GM12878 (cell line): ENCODE measurements around the gene MCF2L2. TPM values are rescaled to one million over a fixed set of nuclear protein-coding genes. Genes with fewer than 3 reads are reported as not detected.

Source experiments
- ATAC-seq: fragments of 200-7000 bp; cut with Tn5 transposase; 3 replicates; pipeline ENCODE4 v1.9.1; 2020; ENCODE audit warnings: mild to moderate bottlenecking, moderate library complexity
- BruUV-seq: library from RNA; stranded (reverse); fragments of 400-500 nt; replicated peaks from 2 replicates; lab custom pipeline; 2021; lab: Mats Ljungman, UMichigan
- CTCF ChIA-PET: fragments of 300-600 bp; sonication (Branson Sonifier 250); formaldehyde crosslinking; extraction: SDS; loops from one replicate; lab custom pipeline; 2021; ENCODE audit warnings: inconsistent platforms; lab: Yijun Ruan, JAX
- POLR2A ChIA-PET: fragments of 350-600 bp; formaldehyde crosslinking; extraction: SDS; loops from one replicate; lab custom pipeline; 2021; ENCODE audit warnings: inconsistent platforms; lab: Charles Lee
- RAD21 ChIA-PET: fragments of 300-600 bp; sonication (Branson Sonifier 250); formaldehyde crosslinking; loops from one replicate; lab custom pipeline; 2023; ENCODE audit warnings: antibody characterized with exemption; ENCODE audit not compliant: unreplicated experiment; lab: Charles Lee
- SMC1A ChIA-PET: fragments of 300-600 bp; sonication (Branson Sonifier 250); formaldehyde crosslinking; loops from one replicate; lab custom pipeline; 2023; ENCODE audit not compliant: unreplicated experiment, uncharacterized antibody; lab: Charles Lee
- DNase-seq: peaks from one replicate; pipeline ENCODE4 v3.0.0-alpha.2; 2011; ENCODE audit warnings: low read depth, low spot score
- FAIRE-seq: peaks from 3 replicates; lab custom pipeline; 2011; peaks lifted over from hg19 to GRCh38; lab: Jason Lieb, UNC
- H2AFZ ChIP-seq: 2 replicates; pipeline ENCODE4 v1.6.0; 2011; ENCODE audit warnings: low read depth, low read length, control low read depth; ENCODE audit not compliant: control insufficient read depth
- H3K27ac ChIP-seq: 2 replicates; pipeline ENCODE4 v1.5.1; 2011; ENCODE audit warnings: control low read depth; ENCODE audit not compliant: control insufficient read depth, insufficient read depth
- H3K27me3 ChIP-seq, 2 experiments: replicated peaks in 1 of 2; 2 replicates each; pipeline versions ENCODE4 v1.6.0 to v1.6.1; 2011; ENCODE audit warnings: low read length in 1 of 2; ENCODE audit not compliant: control insufficient read depth in 2 of 2, insufficient read depth in 2 of 2
- H3K36me3 ChIP-seq, 2 experiments: 2 replicates each; pipeline ENCODE4 v1.5.1; 2011; ENCODE audit warnings: low read length in 1 of 2; ENCODE audit not compliant: control insufficient read depth in 2 of 2, insufficient read depth in 2 of 2
- H3K4me1 ChIP-seq: 2 replicates; pipeline ENCODE4 v1.6.1; 2011; ENCODE audit warnings: mild to moderate bottlenecking, low read length, moderate library complexity, mixed read lengths; ENCODE audit not compliant: control insufficient read depth, insufficient read depth
- H3K4me2 ChIP-seq: 2 replicates; pipeline ENCODE4 v1.6.0; 2011; ENCODE audit warnings: control low read depth; ENCODE audit not compliant: control insufficient read depth, insufficient read depth
- H3K4me3 ChIP-seq: fragments of 200-600 bp; sonication (generic); 2 replicates; pipeline ENCODE4 v1.5.1; 2016
- H3K79me2 ChIP-seq: 2 replicates; pipeline ENCODE4 v1.6.0; 2011; ENCODE audit warnings: low read length; ENCODE audit not compliant: control insufficient read depth, insufficient read depth
- H3K9ac ChIP-seq: 2 replicates; pipeline ENCODE4 v1.8.0; 2011; ENCODE audit warnings: low read length, control low read depth, mixed read lengths; ENCODE audit not compliant: control insufficient read depth, insufficient read depth
- H3K9me3 ChIP-seq: replicated peaks from 3 replicates; pipeline ENCODE4 v1.5.1; 2011; ENCODE audit warnings: mild to moderate bottlenecking, low read length; ENCODE audit not compliant: control insufficient read depth, insufficient read depth
- H4K20me1 ChIP-seq: 2 replicates; pipeline ENCODE4 v1.6.0; 2011; ENCODE audit not compliant: control insufficient read depth, insufficient read depth
- BACH1 ChIP-seq: fragments of 450-650 bp; IDR thresholded peaks from 2 replicates; pipeline ENCODE4 v1.6.1; 2017; ENCODE audit warnings: mild to moderate bottlenecking, borderline replicate concordance
- GABPA ChIP-seq: IDR thresholded peaks from 2 replicates; pipeline ENCODE4 v1.6.1; 2014; ENCODE audit warnings: antibody characterized with exemption, low read depth, mild to moderate bottlenecking, inconsistent platforms
- NFIC ChIP-seq: IDR thresholded peaks from 2 replicates; pipeline ENCODE4 v1.6.1; 2012; ENCODE audit warnings: low read depth, mild to moderate bottlenecking, inconsistent platforms, low read length, moderate library complexity
- NR2F1 ChIP-seq: fragments of 450-650 bp; conservative IDR thresholded peaks from 2 replicates; pipeline ENCODE4 v1.6.1; 2017; ENCODE audit warnings: mild to moderate bottlenecking
- POLR2A ChIP-seq: IDR thresholded peaks from 2 replicates; pipeline ENCODE4 v1.6.1; 2011; ENCODE audit warnings: low read depth, mild to moderate bottlenecking, low read length
- RELA ChIP-seq: fragments of 450-650 bp; IDR thresholded peaks from 2 replicates; pipeline ENCODE4 v1.8.0; 2014; ENCODE audit warnings: borderline replicate concordance; ENCODE audit not compliant: partially characterized antibody
- SMAD1 ChIP-seq: fragments of 450-650 bp; IDR thresholded peaks from 2 replicates; pipeline ENCODE4 v1.6.1; 2018; ENCODE audit warnings: mild to moderate bottlenecking, low read depth; ENCODE audit not compliant: partially characterized antibody
- STAT1 ChIP-seq: fragments of 450-650 bp; conservative IDR thresholded peaks from 2 replicates; pipeline ENCODE4 v1.6.1; 2014; ENCODE audit warnings: antibody characterized with exemption, mild to moderate bottlenecking
- TBL1XR1 ChIP-seq: IDR thresholded peaks from 2 replicates; pipeline ENCODE4 v1.6.1; 2012; ENCODE audit warnings: low read depth, low read length, improper control_type of control experiment
- ZSCAN29 ChIP-seq: fragments of 450-650 bp; IDR thresholded peaks from 2 replicates; pipeline ENCODE4 v1.6.1; 2017; ENCODE audit warnings: mild to moderate bottlenecking, moderate library complexity
- WGBS: methylation state at CpG from one replicate; pipeline ENCODE4 v1.1.6; 2016; ENCODE audit warnings: low lambda C conversion rate; ENCODE audit not compliant: insufficient replicate concordance, insufficient coverage; ENCODE audit errors: missing lambda C conversion rate; 5-methylcytosine and 5-hydroxymethylcytosine counted together
- in situ Hi-C: fragments of 300-500 bp; cut with MboI; formaldehyde crosslinking; loops from 9 replicates; pipeline ENCODE4 v1.14.3; 2018; ENCODE audit warnings: mixed read lengths
- intact Hi-C: fragments of 100-400 bp; cut with micrococcal nuclease; formaldehyde crosslinking; loops from one replicate; pipeline ENCODE4 v1.14.2; 2022; ENCODE audit not compliant: unreplicated experiment
- polyA plus RNA-seq, 11 experiments: library from polyadenylated mRNA; depleted of rRNA in 4 of 11; unstranded in 6 of 11; stranded (reverse) in 5 of 11; fragments of >200 nt; fragmentation: Nextera tagmentation in 4 of 11; fragmentation: Illumina TruSeq in 1 of 11; extraction: Ambion mirVana in 4 of 11; extraction: Trizol in 1 of 11; gene quantifications; 1 replicate in 1 of 11; 2 replicates in 10 of 11; pipeline versions ENCODE4 v1.2.1 to v1.2.3, GENCODE V29; 2011 to 2016; ENCODE audit warnings: inconsistent platforms in 2 of 11, missing spikeins in 2 of 11, low read depth in 1 of 11
- total RNA-seq, 4 experiments: library from RNA; depleted of rRNA in 3 of 4; stranded (reverse); fragments of >200 nt in 3 of 4; fragmentation: Illumina TruSeq in 1 of 4; extraction: Trizol in 1 of 4; gene quantifications; 2 replicates each; pipeline versions ENCODE4 v1.2.1 to v1.2.3, GENCODE V29; 2013 to 2021
- TF ChIP-seq, protein P1 (sequence below): fragments of 450-650 bp; IDR thresholded peaks from 2 replicates; pipeline ENCODE4 v1.6.1; 2017; ENCODE audit warnings: low read depth, mild to moderate bottlenecking, moderate library complexity
- TF ChIP-seq, protein P2 (sequence below): fragments of 450-650 bp; IDR thresholded peaks from 2 replicates; pipeline ENCODE4 v1.6.1; 2016; ENCODE audit warnings: mild to moderate bottlenecking
- TF ChIP-seq, protein P3 (sequence below): fragments of 450-650 bp; IDR thresholded peaks from 2 replicates; pipeline ENCODE4 v1.6.1; 2017; ENCODE audit warnings: mild to moderate bottlenecking, moderate library complexity

MCF2L2 gene
- total and polyA plus RNA-seq, 10 of the 15 experiments (the other 5 are each of a cell fraction or from before 2014, with no cell fraction given), result 0.37 to 2.8 (median 1.4) TPM

DNA sequence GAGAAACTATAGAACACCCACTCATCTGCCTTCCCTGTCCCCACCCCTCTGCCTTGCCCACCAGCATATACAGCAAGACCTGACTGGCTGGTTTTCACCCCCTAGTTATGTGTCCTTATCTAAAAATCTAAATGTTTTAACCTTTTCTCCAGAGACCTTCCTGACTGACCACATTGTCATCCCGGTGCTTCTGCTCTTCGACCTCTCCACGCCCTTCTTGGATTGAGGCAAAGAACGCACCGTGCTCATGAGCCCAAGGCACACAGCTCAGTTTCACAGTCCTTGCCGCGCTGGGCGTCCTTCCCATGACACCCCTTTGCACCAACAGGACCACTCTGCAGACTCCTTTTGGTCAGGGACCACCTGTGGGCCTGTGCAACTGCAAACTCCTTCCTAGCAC is 112.7 kb downstream of the MCF2L2 start:
- FAIRE-seq, result no peak
- H3K27me3 ChIP-seq, result no peaks in the 10 kb centered on the region
- no peaks in the 10 kb centered on the region for H3K36me3 ChIP-seq
- BruUV-seq, result no TSS peak
- no peak for TF ChIP-seq POLR2A
- TF ChIP-seq SMAD1, result no peak
- TF ChIP-seq RELA, result no peak
- TF ChIP-seq TBL1XR1, result no peak
- TF ChIP-seq, protein P1, sequence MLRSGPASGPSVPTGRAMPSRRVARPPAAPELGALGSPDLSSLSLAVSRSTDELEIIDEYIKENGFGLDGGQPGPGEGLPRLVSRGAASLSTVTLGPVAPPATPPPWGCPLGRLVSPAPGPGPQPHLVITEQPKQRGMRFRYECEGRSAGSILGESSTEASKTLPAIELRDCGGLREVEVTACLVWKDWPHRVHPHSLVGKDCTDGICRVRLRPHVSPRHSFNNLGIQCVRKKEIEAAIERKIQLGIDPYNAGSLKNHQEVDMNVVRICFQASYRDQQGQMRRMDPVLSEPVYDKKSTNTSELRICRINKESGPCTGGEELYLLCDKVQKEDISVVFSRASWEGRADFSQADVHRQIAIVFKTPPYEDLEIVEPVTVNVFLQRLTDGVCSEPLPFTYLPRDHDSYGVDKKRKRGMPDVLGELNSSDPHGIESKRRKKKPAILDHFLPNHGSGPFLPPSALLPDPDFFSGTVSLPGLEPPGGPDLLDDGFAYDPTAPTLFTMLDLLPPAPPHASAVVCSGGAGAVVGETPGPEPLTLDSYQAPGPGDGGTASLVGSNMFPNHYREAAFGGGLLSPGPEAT, result no peak
- TF ChIP-seq ZSCAN29, result no peak
- TF ChIP-seq, protein P2, sequence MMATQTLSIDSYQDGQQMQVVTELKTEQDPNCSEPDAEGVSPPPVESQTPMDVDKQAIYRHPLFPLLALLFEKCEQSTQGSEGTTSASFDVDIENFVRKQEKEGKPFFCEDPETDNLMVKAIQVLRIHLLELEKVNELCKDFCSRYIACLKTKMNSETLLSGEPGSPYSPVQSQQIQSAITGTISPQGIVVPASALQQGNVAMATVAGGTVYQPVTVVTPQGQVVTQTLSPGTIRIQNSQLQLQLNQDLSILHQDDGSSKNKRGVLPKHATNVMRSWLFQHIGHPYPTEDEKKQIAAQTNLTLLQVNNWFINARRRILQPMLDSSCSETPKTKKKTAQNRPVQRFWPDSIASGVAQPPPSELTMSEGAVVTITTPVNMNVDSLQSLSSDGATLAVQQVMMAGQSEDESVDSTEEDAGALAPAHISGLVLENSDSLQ, result no peak
- no peak for TF ChIP-seq GABPA
- no peak for TF ChIP-seq STAT1
- TF ChIP-seq NFIC, result no peak
- TF ChIP-seq, protein P3, sequence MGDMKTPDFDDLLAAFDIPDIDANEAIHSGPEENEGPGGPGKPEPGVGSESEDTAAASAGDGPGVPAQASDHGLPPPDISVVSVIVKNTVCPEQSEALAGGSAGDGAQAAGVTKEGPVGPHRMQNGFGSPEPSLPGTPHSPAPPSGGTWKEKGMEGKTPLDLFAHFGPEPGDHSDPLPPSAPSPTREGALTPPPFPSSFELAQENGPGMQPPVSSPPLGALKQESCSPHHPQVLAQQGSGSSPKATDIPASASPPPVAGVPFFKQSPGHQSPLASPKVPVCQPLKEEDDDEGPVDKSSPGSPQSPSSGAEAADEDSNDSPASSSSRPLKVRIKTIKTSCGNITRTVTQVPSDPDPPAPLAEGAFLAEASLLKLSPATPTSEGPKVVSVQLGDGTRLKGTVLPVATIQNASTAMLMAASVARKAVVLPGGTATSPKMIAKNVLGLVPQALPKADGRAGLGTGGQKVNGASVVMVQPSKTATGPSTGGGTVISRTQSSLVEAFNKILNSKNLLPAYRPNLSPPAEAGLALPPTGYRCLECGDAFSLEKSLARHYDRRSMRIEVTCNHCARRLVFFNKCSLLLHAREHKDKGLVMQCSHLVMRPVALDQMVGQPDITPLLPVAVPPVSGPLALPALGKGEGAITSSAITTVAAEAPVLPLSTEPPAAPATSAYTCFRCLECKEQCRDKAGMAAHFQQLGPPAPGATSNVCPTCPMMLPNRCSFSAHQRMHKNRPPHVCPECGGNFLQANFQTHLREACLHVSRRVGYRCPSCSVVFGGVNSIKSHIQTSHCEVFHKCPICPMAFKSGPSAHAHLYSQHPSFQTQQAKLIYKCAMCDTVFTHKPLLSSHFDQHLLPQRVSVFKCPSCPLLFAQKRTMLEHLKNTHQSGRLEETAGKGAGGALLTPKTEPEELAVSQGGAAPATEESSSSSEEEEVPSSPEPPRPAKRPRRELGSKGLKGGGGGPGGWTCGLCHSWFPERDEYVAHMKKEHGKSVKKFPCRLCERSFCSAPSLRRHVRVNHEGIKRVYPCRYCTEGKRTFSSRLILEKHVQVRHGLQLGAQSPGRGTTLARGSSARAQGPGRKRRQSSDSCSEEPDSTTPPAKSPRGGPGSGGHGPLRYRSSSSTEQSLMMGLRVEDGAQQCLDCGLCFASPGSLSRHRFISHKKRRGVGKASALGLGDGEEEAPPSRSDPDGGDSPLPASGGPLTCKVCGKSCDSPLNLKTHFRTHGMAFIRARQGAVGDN, result no peak
- TF ChIP-seq NR2F1, result no peak
- no peak for TF ChIP-seq BACH1
- H3K4me1 ChIP-seq, result no peaks in the 10 kb centered on the region
- CTCF ChIA-PET, result interaction anchor here (0.6 kb wide), 1 partner anchor 14 kb away, joined by 4 read pairs; no protein-coding TSS in a partner anchor
- H2AFZ ChIP-seq, result no peak overlapping the region
- H3K4me3 ChIP-seq, result no peak overlapping the region
- H3K9ac ChIP-seq, result no peak overlapping the region
- H3K9me3 ChIP-seq, result no peaks in the 10 kb centered on the region
- H3K27ac ChIP-seq, result no peak overlapping the region
- 60% methylated on average over 8 of the region's 8 CpGs for WGBS
- RAD21 ChIA-PET, result no interaction called here
- intact Hi-C loops, result no loop called here
- no peak for DNase-seq
- no peaks in the 10 kb centered on the region for H3K79me2 ChIP-seq
- no peak for ATAC-seq
- POLR2A ChIA-PET, result interaction anchor here (0.6 kb wide), 1 partner anchor 8 kb away, joined by 3 read pairs; no protein-coding TSS in a partner anchor
- in situ Hi-C loops, result no loop called here
- no peaks in the 10 kb centered on the region for H4K20me1 ChIP-seq
- H3K4me2 ChIP-seq, result no peak overlapping the region
- SMC1A ChIA-PET, result interaction anchor here (0.6 kb wide), 1 partner anchor 64 kb away, joined by 3 read pairs; no protein-coding TSS in a partner anchor
